NCI-H2081 treated with DMSO at 0.1 percent for 48 hours (cell line): ENCODE measurements around the gene GNAO1.

Experiments used
- DNase-seq: peaks from one replicate; lab custom pipeline; 2025; lab: John Stamatoyannopoulos, UW

GNAO1 gene

DNA sequence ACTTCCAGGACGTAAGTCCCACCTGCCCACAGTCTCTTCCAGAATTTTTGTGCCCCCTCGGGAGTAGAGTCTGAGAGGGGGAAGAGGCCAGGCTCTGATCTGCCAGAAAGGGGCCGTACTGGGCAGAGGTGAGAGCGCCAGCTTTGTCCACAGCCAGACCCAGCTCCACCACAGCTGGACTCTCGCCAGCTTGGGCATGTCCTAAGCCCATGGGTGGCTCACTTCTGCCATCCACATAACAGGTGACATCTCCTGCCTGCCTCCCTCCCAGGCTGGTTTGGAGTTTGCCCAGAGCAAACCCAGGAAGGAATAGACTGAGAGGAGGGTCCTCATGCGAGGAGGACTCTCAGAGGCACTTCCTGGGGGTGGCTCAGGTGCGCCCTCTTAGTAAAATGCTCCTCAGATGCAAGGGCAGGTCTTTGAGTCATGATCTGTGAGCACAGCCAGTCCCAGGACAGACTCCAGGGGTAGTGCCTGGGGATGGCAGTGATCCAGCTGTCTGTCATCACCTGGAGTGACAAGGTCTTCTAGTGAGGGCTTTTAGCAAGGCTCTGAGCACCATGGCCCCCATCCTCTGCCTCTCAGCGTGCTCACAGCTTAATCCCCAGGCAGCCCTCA lies 144.9 kb downstream of the GNAO1 start:
- DNase-seq: no peak

DNA sequence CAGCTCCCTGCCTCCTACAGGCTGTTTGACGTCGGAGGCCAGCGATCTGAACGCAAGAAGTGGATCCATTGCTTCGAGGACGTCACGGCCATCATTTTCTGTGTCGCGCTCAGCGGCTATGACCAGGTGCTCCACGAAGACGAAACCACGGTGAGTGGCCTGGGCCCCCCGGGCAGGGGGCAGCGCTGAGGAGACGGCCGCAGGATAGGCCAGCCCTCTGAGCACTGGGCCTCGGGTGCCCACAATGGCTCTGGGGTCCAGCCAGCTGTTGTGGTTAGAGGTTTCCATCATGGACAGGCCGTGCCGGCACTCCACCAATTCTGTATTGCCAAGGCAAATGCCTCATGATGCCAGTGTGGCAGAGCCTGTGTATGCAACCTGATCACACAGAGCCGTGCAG lies 145.4 kb downstream of the GNAO1 start:
- DNase-seq: no peak

DNA sequence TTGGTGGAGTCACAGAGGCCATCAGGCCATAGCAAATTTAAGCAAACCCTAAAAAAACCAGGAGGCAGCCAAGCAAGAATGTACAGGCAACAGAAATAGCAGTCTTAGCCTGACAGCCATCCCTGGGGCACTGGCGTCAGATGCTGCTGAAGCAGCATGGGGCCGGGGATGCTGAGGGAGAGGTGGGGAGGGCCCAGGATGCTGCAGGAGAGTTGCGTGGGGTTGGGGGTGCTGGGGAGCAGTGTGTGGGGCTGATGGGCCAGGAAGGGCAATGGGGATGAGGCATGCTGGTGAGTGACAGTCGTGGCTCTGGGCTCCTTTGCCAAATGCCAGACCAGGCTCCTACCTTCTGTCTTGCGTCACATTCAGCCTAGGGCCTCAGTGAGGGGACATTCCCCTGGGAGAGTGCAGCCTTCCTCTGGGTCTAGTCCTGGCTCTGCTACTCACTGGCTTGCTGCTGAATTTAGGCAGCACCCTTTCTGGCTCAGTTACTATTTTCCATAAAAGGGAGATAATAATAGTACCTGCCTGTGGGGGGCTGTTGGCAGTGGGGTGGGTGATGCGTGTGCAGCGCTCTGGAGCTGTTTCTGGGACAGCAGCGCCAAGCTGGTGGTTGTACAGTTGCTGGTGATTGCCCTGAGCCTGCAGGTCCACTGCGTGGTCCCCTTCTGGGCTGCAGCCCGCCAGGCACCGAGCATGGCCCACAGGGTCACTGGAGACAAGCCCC lies 146.0 kb downstream of the GNAO1 start:
- DNase-seq: no peak

DNA sequence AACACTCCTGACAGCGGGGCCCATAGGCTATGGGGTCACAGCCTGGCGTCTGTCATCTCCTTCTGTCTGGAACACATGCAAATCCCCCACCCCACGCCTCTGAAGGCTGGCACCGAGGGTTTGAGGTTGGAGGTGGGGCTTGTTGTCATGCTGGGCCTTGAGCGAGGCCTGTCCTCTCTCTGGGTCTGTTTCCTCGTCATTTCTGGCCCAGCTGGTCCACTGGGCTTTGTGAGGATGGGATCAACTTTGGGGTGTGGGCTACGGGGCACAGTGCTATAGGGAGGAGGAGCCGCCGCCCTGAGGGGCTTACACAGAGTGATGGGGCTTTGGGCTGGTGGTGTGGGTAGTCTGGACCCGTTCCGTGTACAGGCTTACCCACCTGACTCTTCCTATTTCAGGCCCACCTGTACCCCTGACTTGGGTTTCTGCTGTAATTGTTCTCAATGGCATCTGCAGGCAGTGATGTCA lies 146.6 kb downstream of the GNAO1 start:
- no peak for DNase-seq

DNA sequence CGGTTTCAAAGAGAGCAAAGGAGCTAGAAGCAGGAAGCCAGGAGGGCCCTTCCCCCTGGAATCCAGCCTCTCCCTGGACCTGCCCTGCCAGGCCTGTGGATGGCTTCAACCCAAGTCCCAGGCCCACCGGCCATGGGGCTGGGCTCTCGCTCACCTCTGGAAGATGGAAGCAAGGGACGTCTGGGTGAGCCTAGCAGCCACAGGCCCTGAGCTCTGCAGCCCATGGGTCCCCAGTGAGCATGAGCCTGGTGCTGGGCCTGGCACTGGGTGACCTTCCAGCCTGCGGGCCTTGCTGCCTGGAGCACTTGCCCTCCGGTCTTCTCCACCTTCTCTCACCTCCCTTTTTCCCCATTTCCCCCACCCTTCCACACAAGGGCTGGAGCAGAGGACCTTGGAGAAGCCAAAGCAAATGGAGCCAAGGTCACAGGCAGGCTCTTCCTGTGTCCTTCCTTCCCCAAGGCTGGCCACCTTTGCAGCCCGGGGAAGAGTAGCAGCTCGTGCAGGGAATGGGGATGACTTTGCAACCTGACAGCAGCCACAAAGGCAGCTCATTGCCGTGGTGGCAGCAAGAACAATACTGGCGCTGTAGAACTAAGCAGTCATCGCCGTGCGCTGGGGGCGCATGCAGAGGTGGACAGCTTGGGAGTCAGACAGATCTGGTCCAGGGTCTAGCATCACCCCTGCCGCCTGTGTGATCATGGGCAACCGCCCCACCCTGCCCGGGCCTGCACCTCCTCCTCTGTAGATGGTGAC lies 147.5 kb downstream of the GNAO1 start:
- DNase-seq: no peak

DNA sequence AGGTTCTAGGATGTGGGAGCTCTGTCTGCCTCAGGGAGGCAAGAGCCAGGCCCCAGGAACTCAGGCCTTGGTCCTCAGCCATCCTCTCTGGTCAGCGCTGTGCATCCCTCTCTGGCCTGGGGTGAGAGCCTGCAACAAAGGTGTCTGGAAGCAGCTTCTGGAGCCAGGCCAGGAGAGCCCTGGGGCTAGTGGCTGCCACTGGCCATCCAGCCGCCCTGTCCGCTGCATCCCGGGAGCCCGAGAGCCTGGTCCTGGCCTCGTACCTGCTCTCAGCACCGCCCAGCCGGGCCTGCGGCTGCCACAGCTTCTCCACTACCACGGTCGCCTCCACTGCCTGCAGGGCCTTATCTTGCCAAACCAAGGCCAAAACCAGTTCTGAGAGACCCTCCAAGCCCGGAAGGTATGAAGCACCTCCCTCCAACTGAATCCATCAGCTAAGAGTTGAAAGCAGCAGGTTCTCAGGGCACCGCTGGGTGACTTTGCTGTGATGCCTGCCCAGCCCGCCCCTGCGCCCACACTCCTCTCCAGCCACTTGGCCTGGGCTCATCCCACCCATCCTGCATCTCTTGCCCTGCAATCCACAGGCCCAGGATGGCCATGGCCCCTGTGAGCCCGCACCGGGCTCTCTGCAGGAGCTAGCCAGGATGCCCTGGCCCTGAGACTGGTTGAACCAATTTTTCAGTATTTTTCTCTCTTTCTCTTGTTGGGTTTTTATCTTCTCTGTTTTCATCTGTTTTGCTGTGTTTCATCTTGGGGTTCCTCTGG lies 148.3 kb downstream of the GNAO1 start:
- no peak for DNase-seq

DNA sequence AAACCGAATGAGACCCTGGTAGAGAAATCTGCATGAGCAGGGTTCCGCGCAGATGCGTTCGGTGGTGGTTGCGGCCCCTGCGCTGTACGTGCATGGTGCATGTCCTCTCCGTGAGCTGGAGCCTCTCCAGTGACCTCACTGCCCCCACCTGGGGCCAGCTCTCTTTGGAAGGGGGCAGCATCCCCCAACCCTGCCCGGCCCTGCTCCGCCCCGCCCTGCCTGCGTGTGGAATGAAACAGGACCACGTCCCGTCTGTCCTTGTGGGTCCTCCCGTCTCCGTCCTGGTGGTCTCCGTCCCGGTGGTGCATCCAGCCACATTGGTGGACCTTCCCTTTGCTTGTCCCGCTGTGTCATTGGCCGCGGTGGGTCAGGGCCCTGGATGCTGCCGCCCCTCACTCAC lies 149.1 kb downstream of the GNAO1 start:
- DNase-seq: no peak

DNA sequence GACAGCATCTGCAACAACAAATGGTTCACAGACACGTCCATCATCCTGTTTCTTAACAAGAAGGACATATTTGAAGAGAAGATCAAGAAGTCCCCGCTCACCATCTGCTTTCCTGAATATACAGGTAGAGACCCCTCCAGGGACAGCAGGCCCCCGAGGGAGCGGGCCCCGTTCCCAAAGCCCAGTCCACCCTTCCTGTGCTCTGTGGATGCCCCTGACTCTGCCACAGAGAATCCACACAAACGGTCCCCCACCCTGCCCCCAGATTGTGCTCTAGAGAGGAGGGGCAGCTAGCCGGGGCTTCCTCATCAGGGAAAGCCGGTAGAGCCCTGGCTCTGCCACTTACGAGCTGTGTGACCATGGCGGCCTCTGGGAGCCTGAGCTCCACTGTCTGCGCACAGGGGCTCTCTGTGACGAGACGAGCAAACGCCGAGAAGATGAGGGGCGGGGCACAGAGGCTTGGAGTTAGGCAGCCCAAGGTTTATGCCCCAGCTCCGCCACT lies 149.6 kb downstream of the GNAO1 start:
- no peak for DNase-seq

DNA sequence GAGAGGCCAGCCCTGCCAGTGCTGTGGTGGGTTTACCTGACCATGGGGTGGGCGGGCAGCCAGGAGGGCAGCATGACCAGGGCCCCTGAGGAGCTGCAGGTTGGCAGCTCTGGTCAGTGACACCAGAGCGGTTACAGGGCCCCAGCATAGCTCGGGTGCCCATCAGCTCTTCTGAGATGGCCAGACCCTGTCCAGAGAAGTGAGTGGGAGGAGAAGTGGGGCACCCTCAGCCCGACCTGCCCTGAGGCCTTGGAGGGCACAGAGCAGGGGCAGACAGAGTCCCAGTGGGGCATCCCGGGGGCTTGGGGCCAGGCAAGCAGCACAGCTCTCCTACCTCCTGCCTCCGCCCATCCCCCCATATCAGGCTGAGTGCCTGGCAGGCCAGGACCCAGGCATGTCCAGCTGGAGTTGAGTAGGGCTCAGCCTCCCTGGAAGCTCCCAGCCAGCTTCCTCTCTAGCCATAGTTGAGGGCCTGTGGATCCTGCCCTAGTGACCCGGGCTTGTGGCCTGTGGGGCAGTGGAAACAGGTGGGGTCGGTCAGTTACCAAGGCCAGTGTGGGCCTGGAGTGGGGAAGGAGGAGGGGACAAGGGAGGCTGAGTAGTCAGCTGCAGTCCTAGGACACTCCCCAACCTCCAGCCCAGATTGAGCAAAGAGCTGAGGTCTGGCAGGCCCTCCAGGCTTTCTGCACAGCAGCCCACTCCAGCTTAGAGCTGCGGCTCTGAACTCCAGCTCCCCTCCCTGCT lies 150.5 kb downstream of the GNAO1 start:
- DNase-seq: no peak

DNA sequence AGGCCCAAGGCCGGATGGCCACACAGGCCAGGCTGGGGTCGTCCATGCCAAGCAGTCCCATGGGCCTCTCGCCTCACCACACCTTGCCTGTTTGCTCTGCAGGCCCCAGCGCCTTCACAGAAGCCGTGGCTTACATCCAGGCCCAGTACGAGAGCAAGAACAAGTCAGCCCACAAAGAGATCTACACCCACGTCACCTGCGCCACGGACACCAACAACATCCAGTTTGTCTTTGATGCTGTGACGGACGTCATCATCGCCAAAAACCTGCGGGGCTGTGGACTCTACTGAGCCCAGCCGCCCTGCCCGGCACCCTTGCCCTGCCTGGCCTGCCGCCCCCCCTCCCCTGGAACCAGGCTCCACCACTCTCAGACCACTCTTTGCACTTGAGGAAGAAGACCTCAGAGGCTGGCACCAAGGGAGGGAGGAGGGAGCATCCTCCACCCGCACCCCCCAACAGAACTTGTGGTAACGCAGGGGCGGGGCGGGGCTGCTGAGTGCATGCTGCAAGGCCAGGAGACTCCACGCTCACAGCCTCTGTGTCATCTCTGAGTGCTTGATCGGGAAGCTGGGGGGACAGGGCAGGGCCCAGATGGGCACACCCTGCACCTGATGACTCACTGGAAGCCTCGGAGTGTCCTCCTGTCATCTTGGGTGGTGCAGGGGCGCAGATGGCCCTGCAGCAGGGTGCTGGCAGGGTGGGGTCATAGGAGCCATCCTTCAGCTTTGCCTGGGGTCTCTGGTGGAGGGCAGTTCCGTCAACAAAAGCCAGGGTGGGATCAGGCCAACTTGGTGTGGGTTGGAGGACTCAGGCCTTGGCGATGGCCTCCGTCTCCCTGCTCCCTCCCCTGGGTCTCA lies 152.6 kb downstream of the GNAO1 start:
- DNase-seq: no peak

DNA sequence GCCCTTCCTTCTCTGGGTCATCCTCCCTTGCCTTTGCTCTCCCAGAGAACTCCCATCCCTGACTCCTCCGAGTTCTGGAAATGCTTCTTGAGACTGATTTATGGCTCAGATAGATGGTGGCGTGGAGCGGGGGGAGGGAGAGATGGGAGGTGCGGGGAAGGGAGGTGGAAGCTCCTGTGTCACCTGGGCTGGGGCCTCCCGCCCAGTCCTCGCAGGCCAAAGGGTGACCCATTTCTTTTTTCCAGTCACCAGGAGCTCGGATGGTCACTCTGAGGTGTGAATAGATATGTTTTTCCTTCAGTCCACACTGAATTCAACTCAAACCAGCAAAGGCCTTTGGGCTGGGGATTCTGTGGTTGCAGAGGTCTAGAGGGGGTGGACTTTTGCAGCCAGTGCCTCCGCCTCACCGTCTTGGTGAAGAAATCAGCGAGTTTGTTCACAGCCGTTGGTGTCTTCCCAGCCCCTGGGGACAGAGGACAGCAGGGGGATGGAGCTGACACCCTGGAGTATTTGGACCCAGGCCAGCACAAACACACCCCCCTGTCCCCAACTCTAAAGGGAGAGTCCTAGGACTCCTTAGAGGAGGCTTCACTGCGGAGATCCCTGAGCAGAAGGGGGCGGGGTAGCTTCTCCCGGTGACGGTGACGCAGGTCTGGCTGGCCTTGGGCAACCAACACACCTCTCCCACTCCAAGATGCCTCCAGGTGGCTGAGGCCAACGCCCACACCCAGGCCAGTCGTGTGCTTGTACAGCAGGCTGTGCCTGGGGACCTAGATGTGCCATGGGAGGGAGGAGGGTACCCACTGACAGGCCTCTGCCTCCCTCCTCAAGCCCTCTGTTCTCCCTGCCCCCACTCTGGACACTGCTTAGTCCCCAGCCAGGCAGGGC lies 153.5 kb downstream of the GNAO1 start:
- DNase-seq: no peak

DNA sequence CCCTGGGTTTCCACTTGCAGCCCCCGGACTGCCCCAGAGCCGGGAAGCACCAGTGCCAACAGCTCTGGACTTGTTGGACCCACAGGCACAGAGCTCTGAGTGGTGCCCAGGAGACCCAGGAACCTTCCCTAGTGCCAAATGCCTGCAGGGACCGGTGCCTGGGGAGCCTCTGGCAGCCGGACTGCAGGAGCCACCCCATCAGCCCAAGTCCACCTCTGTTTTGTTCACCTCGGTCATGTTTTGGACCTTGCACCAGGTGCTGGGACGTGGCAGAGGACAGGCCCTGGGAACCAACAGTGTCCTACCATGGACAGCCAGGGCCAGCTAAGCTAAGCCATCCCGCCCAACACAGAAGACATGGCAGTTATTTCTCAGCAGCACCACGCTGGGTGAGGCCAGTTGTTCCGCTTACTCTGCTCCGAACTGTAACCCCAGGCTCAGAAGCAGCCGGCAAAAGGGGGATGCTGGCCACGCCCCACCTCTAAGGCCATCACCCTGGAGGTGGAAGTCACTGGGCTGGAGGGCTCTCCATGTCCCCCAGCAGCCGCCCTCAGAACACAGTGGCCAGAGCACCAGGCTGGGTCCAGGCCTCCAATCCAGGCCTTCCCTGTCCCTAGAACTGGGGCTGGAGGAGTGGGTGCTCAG lies 154.2 kb downstream of the GNAO1 start:
- DNase-seq: no peak

DNA sequence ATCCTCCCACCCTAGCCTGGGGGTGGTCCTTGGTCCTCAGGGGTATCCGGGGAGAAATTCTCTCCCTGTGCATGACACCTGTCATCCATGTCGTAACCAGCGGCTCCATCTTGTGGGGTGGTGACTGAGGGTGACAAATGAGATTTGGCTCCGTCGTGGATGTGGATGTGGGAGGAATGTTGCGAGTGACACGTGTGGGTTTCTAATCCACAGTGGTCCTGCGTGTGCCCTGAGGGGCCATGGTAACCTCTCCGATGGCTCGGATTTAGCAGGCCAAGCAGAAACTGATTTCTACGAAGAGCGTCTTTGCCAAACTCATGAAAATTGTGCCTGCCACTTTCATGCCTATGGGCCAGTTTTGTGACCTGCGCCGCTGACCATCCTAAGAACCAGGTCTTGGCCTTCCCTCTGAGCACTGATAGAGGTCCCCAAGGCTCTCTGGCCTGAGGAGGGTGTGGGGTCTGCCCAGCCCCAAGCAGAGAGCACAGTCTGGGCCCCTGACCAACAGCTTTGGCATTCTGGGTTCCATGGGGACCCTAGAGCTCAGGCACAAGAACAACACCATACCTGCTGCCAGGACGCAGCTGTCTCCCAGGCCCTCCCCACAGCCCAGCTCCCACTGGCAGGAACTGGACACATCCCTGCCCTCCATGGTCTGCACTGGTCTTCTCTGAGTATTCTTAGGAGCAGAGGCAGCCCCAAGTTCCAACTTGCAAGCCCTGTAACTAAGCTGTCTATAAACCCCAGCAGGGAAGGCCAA lies 155.0 kb downstream of the GNAO1 start:
- DNase-seq: no peak

DNA sequence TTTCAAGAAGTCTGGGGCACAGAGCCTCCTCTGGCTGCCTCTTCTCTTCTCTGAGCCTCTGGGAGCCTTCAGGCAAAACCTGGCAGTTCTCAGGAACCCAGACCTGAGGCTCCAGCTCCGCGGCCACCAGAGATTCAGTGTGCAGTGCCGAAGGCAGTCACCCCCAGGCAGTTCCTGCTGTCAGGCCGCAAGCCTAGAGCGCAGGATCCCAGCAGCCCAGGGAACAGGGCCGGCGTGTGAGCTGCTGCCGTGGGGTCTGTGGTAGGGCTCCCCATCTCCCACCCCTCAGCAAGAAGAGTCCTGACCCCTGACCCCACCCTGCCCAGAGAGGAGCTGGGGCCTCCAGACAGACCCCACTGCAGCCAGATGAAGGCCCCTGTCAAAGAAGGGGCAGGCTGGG lies 155.9 kb downstream of the GNAO1 start:
- DNase-seq: no peak

DNA sequence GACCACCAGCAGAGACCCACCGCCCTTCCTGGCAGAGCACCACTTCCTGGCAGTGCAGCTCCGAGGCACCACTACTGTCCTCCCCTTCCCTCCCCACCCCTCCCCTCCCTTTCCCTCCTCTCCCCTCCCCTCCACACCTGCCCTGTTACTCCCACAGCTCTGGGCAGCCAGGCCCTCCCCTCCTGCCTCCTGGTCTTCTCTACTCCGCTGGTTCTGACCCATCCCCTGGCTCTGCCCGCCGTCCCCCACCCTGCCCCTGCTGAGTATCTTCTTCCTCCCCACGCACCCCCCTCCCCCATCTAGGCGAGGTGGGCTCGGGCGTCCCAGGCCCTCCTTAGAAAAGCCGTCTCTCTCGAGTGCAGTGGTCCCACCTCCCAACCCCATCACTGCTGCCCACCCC lies 156.4 kb downstream of the GNAO1 start:
- no peak for DNase-seq

DNA sequence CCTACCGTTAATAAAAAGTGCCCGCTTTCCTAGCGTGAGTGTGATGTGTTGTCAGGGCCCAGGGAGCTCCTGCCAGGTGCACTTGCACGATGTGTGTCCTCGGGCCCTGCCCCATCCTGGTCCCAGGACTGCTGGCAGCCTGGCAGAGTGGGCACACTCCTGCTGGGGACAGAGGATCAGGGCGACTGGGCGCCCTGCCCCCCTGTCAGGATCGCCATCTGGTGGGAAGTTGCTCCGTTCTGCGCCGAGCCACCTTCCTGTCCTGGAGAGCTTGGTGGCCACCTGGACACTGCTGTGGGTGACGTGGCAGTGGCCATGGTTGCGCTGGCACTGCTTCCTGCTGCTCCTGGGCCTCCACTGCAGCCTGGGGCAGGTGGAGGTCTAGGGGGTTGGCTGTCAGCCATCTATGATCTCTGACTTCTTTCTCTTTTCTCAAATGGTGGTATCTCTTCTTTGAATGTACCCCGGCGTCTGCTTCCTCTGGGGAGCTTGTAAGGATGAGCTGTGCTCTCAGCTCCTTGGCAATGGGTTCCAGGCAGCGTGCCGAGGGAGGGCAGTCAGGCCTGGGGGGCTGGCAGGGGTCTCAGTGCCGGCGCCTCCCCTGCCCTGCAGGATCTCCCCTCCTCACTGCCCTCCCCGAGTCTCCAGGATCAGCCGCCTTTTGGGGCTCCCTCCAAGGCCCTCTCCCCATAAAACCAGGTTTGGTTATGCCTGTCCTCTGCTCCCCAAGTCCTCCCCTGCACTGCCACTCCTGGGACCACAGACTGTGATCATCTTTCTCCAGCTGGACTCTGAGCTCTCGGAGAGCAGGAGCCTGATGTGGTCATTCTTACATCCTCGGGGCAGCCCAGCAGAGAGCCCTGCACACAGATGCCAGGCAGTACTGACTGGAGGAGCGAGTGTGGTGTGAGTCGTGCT lies 157.1 kb downstream of the GNAO1 start:
- DNase-seq: no peak

DNA sequence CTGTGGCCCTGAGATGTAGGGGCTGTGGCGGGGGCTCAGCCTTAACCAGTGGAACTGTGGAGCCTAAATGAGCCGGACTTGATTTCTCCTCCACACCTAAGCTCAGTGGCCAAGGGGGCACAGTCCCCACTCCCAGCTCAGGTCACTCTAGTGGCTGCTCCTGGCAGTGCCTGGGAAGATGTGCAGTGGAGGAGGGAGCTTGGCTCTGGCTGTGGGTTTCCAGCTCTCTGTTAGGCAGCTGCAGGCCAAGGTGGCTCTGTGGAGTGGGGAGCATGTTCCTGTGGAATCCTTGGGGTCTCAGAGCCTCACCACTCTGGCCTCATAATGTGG lies 157.8 kb downstream of the GNAO1 start:
- DNase-seq: no peak
